PFSK-1 (cell line): ENCODE results near the gene KAT7.

ENCODE experiments used
- FOXP2 ChIP-seq: optimal IDR thresholded peaks from 2 replicates; pipeline ENCODE3; 2011; ENCODE audit warnings: borderline replicate concordance, control low read depth, inconsistent platforms; ENCODE audit not compliant: insufficient read depth; ENCODE audit errors: extremely low read length, extremely low read depth
- POLR2AphosphoS5 ChIP-seq: IDR thresholded peaks from 2 replicates; pipeline ENCODE4 v1.6.1; 2012; ENCODE audit warnings: low read depth, mild to moderate bottlenecking, control low read depth, low read length, moderate library complexity
- REST ChIP-seq, 2 experiments: IDR thresholded peaks; 2 replicates each; pipeline versions ENCODE4 v1.6.1 to v1.8.0; 2011 to 2012; ENCODE audit warnings: low read depth in 2 of 2, low read length in 2 of 2, control low read depth in 1 of 2, inconsistent platforms in 1 of 2, mild to moderate bottlenecking in 1 of 2, moderate library complexity in 1 of 2; ENCODE audit not compliant: insufficient read depth in 1 of 2
- SIN3A ChIP-seq: IDR thresholded peaks from 2 replicates; pipeline ENCODE4 v1.6.1; 2012; ENCODE audit warnings: mild to moderate bottlenecking, low read length, moderate library complexity, borderline replicate concordance; ENCODE audit not compliant: insufficient read depth
- TAF1 ChIP-seq: IDR thresholded peaks from 2 replicates; pipeline ENCODE4 v1.6.1; 2012; ENCODE audit warnings: low read length, control low read depth, borderline replicate concordance; ENCODE audit not compliant: insufficient read depth

Gene KAT7

GRCh38 chr17:49823614-49824013 lies 35.1 kb downstream of the KAT7 start:
- TF ChIP-seq FOXP2 = no peak
- TF ChIP-seq REST (IDR thresholded peaks at IDR 0.05; ENCODE audit: insufficient read depth in 1 of 2, low read depth in 2 of 2, low read length in 2 of 2) = no peak
- no peak for TF ChIP-seq TAF1
- TF ChIP-seq POLR2AphosphoS5 = no peak
- no peak for TF ChIP-seq SIN3A

- TF ChIP-seq POLR2AphosphoS5 (no peak), REST (IDR thresholded peaks at IDR 0.05; ENCODE audit: insufficient read depth in 1 of 2, low read depth in 2 of 2, low read length in 2 of 2) (no peak), FOXP2 (no peak), TAF1 (no peak), SIN3A (no peak)
Observed at GRCh38 chr17:49825645-49826044, 37.2 kb downstream of the KAT7 start.

GRCh38 chr17:49829026-49829425 lies 40.5 kb downstream of the KAT7 start:
- no peak for TF ChIP-seq TAF1

- no peak for TF ChIP-seq POLR2AphosphoS5
- no peak for TF ChIP-seq SIN3A
- no peak for TF ChIP-seq TAF1
- no peak for TF ChIP-seq FOXP2
- no peak for TF ChIP-seq REST (IDR thresholded peaks at IDR 0.05; ENCODE audit: insufficient read depth in 1 of 2, low read depth in 2 of 2, low read length in 2 of 2)
Observed at GRCh38 chr17:49830605-49831004, 42.1 kb downstream of the KAT7 start.

- no peak for TF ChIP-seq POLR2AphosphoS5
- no peak for TF ChIP-seq SIN3A
- TF ChIP-seq FOXP2 = no peak
- TF ChIP-seq REST (IDR thresholded peaks at IDR 0.05; ENCODE audit: insufficient read depth in 1 of 2, low read depth in 2 of 2, low read length in 2 of 2) = no peak
- no peak for TF ChIP-seq TAF1
Observed at GRCh38 chr17:49832840-49833599, 44.5 kb downstream of the KAT7 start.
